Lower lobe of right lung (tissue), 2 donors: ENCODE measurements around the gene NECTIN4. TPM values are rescaled to one million over a fixed set of nuclear protein-coding genes. Genes with fewer than 3 reads are reported as not detected.

Experiments
- ATAC-seq, 2 donors: fragments of 200-7000 bp; cut with Tn5 transposase; one replicate each; pipeline ENCODE4 v1.9.1; 2020 to 2022; ENCODE audit warnings: mild to moderate bottlenecking in 2 of 2, moderate library complexity in 2 of 2
- DNase-seq: peaks from one replicate; pipeline ENCODE4 v3.0.0-alpha.2; 2020
- H3K27ac ChIP-seq: fragments of 200-600 bp; one replicate; pipeline ENCODE4 v1.8.0; 2022
- H3K27me3 ChIP-seq: fragments of 200-600 bp; one replicate; pipeline ENCODE4 v1.8.0; 2022; ENCODE audit warnings: low read depth
- H3K36me3 ChIP-seq: fragments of 200-600 bp; one replicate; pipeline ENCODE4 v1.8.0; 2022; ENCODE audit warnings: mild to moderate bottlenecking
- H3K4me1 ChIP-seq: fragments of 200-600 bp; one replicate; pipeline ENCODE4 v1.8.0; 2022
- H3K4me3 ChIP-seq: fragments of 200-600 bp; one replicate; pipeline ENCODE4 v1.8.0; 2022; ENCODE audit warnings: mild to moderate bottlenecking
- H3K9me3 ChIP-seq: fragments of 200-600 bp; one replicate; pipeline ENCODE4 v1.8.0; 2022
- intact Hi-C: fragments of 100-400 bp; cut with DNase I; formaldehyde crosslinking; loops from one replicate; pipeline ENCODE4 v1.11.0; 2022
- total RNA-seq: library from RNA; stranded (reverse); fragmentation: NEBNext Ultra II Directional; extraction: Animal tissue kit (Norgen Biotek cat#: 25700); gene quantifications from one replicate; pipeline ENCODE4 v1.2.1, GENCODE V29; 2021
- TF ChIP-seq, protein P1 (sequence below): fragments of 200-600 bp; IDR thresholded peaks from one replicate; pipeline ENCODE4 v1.8.0; 2022; ENCODE audit warnings: antibody characterized with exemption, mild to moderate bottlenecking
- donor health status: DM: no; HTN: yes; CAD: no; lungs with severe emphysema.

NECTIN4 gene
- total RNA-seq, 1 donor from 2014 or later: 6.2 TPM

DNA sequence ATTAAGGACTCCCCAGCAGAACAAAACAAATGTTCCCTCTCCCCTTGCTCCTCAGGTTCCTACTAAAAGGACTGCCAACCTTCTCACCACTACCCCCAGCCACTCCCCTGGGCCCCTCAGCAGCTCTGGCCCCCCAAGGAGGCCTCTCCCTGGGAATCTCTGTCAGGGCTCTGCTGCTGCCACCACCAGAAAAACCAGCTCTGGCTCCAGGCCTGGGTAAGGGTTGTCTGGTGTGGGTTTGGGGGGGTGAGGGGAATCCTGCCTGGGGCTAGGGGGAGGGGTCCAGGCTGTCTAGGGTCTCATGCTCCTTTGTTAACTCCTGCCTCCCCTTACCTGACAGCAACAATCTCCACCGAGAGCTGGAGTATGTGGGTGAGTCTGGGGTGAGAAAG is 4.8 kb downstream of the NECTIN4 start:
- no peak overlapping the region for H3K4me3 ChIP-seq
- no peaks in the 10 kb centered on the region for H3K36me3 ChIP-seq
- ATAC-seq (no peak), DNase-seq (no peak)
- no peaks in the 10 kb centered on the region for H3K9me3 ChIP-seq
- TF ChIP-seq, protein P1, sequence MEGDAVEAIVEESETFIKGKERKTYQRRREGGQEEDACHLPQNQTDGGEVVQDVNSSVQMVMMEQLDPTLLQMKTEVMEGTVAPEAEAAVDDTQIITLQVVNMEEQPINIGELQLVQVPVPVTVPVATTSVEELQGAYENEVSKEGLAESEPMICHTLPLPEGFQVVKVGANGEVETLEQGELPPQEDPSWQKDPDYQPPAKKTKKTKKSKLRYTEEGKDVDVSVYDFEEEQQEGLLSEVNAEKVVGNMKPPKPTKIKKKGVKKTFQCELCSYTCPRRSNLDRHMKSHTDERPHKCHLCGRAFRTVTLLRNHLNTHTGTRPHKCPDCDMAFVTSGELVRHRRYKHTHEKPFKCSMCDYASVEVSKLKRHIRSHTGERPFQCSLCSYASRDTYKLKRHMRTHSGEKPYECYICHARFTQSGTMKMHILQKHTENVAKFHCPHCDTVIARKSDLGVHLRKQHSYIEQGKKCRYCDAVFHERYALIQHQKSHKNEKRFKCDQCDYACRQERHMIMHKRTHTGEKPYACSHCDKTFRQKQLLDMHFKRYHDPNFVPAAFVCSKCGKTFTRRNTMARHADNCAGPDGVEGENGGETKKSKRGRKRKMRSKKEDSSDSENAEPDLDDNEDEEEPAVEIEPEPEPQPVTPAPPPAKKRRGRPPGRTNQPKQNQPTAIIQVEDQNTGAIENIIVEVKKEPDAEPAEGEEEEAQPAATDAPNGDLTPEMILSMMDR: no peak
- H3K4me1 ChIP-seq: peaks cover 33% of the 10 kb centered on the region
- intact Hi-C loops: no loop called here
- no peaks in the 10 kb centered on the region for H3K27me3 ChIP-seq
- peak overlapping the region; percentile 80 for H3K27ac ChIP-seq

DNA sequence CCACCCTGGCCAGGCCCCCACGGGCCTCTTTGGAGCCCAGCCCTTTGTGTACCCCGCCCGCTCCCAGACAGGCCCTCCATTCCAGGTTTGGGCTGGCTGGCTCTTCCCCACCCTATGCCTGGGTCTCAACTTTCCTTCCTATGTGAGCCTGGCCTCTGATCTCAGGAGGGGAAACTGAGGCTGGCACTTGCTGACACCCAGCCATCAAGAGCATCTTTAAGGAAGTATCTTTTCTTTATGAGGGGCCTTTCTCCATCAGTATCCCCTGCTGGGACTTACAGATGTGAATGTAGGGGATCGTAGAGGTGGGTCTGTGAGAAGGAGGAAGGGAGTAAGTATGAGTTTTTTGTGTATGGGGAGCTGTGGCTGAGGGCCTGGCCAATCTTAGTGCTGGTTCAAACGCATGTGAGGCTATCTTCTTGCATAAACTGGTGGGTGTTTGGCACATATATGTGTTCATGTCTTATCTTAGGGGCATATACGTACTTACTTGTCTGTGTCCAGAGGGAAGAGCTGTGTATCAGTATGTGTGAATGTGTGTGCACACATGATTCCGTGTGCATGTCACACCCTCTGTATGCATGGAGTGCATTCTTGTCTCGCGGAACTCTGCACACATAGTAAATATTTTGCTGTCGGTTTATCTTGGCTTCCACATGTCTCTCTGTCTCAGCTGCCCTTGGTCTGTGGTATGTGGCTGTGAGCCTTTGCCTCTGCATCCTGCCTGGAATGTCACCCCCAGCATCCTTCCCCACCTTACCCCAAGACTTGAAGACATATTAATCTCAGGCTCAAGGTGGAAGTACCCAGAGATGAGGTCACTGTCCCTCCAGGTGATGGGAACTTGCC is 5.4 kb downstream of the NECTIN4 start:
- Histone ChIP-seq H3K27me3 (no peaks in the 10 kb centered on the region), H3K9me3 (no peaks in the 10 kb centered on the region), H3K4me3 (no peak overlapping the region), H3K4me1 (peaks cover 33% of the 10 kb centered on the region), H3K36me3 (no peaks in the 10 kb centered on the region), H3K27ac (peak overlapping the region; percentile 80)
- intact Hi-C loops: no loop called here
- DNase-seq (no peak), ATAC-seq (peak in 1 of 2 donors; percentile 1)
- TF ChIP-seq, protein P1: no peak

DNA sequence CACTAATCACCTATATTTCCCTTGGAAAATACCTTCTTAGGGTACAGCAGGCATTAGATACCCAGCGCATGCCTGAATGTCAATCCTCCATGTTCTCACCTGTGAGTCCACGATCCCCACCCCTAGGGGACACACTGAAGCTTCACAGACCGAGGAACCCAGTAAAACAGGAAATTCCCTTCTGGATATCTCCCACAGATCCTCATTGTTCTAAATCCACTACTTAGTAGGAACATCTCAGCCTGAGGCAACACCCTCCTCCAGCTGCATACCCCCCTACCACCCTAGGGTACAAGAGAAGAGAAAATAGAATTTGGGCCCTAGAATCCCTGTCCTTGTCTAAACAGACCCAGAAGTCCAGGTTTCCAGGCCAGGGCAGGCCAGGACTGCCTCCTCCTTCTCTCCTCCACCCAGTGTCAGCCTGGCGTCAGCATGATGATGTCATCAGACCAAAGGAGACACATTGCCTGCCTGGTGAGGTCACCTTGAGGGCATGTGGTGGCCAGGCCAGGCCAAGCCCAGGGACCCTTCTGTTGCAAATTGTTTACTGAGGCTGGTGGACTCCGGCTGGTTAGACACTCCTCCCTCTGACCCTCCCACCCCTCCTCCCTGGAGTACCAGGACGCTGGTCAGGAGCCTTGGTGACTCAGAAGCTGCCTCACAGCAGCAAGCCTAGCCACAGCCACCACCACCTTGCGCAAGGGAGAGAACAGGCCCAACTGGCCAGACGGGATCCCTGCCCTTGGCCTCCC is 6.2 kb downstream of the NECTIN4 start:
- Histone ChIP-seq H3K9me3 (no peaks in the 10 kb centered on the region), H3K4me1 (peaks cover 33% of the 10 kb centered on the region), H3K27ac (peak overlapping the region; percentile 80), H3K27me3 (no peaks in the 10 kb centered on the region), H3K36me3 (no peaks in the 10 kb centered on the region), H3K4me3 (no peak overlapping the region)
- peak; percentile 96 to 97 for ATAC-seq
- peak; percentile 95 for DNase-seq
- intact Hi-C loops: no loop called here
- TF ChIP-seq, protein P1: no peak

DNA sequence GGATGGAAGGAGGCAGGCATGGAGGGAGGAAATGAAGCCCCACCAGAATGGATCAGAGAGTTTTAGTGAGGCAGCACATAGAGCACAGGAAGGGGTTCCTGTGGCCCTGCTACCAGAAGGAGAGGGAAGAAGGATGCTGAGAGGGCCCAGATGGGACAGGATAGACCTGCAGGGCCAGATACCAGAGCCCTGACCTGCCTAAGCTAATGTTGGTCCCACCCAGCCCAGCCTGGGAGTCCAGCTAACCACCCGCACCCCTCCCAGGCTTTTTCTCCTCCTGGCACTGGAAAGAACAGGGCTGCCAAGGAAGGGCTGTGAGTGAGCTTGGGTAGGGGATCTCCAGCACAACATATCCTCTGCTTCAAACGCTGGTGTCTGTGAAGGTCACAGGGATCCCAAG is 6.9 kb downstream of the NECTIN4 start:
- no peaks in the 10 kb centered on the region for H3K27me3 ChIP-seq
- peak overlapping the region; percentile 80 for H3K27ac ChIP-seq
- DNase-seq (no peak), ATAC-seq (no peak)
- H3K9me3 ChIP-seq: no peaks in the 10 kb centered on the region
- peaks cover 33% of the 10 kb centered on the region for H3K4me1 ChIP-seq
- TF ChIP-seq, protein P1: no peak
- intact Hi-C loops: no loop called here
- no peak overlapping the region for H3K4me3 ChIP-seq
- H3K36me3 ChIP-seq: peaks cover under 1% of the 10 kb centered on the region

DNA sequence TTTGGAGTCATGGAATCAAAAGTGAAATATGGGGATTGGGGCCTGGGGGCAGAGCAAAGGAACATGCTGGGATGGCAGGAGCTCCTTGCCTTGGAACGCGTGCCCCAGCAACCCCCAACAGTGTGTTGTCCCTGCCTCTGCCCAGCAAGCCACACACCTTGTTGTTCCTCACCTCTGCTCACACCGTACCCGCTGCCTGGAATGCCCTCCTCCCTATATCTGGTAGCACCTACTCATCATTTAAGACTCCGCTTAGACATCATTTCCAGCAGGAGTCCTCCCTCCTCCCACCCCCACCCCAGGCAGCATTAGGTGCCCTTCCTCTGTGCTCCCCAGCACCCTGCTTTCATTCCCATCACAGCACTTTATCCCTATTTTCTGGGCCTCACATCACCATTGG is 7.8 kb downstream of the NECTIN4 start:
- DNase-seq (no peak), ATAC-seq (no peak)
- Histone ChIP-seq H3K9me3 (no peaks in the 10 kb centered on the region), H3K4me3 (no peak overlapping the region), H3K27me3 (no peaks in the 10 kb centered on the region), H3K36me3 (peaks cover 4% of the 10 kb centered on the region), H3K27ac (no peak overlapping the region), H3K4me1 (peaks cover 31% of the 10 kb centered on the region)
- intact Hi-C loops: no loop called here
- TF ChIP-seq, protein P1: no peak
